Progenitor cell of endocrine pancreas (in vitro differentiated cells): ENCODE results near the gene SLIT3. TPM values are rescaled to one million over a fixed set of nuclear protein-coding genes. Genes with fewer than 3 reads are reported as not detected.

Experiments
- DNase-seq: peaks from one replicate; pipeline ENCODE4 v3.0.0; 2021; ENCODE audit warnings: low spot score; ENCODE audit not compliant: unreplicated experiment
- H3K27ac Mint-ChIP-seq: 2 replicates; pipeline ENCODE4 v1.8.0; 2021; ENCODE audit warnings: mild to moderate bottlenecking, moderate library complexity, mixed read lengths
- H3K27me3 Mint-ChIP-seq: 2 replicates; pipeline ENCODE4 v1.8.0; 2021; ENCODE audit warnings: mixed read lengths
- H3K36me3 Mint-ChIP-seq: 2 replicates; pipeline ENCODE4 v1.8.0; 2022; ENCODE audit warnings: mixed read lengths; ENCODE audit not compliant: insufficient read depth
- H3K4me1 Mint-ChIP-seq: 2 replicates; pipeline ENCODE4 v1.8.0; 2021; ENCODE audit warnings: low read depth, mixed read lengths
- H3K4me3 Mint-ChIP-seq: 2 replicates; pipeline ENCODE4 v1.8.0; 2021; ENCODE audit warnings: low read depth, mild to moderate bottlenecking, moderate library complexity, mixed read lengths
- H3K9me3 Mint-ChIP-seq: 2 replicates; pipeline ENCODE4 v1.8.0; 2021; ENCODE audit warnings: low read depth, mixed read lengths
- CTCF ChIP-seq: fragments of 200-600 bp; sonication (generic); IDR thresholded peaks from one replicate; pipeline ENCODE4 v1.5.0; 2021; ENCODE audit warnings: antibody characterized with exemption, mild to moderate bottlenecking; ENCODE audit not compliant: unreplicated experiment
- total RNA-seq: library from RNA; stranded (reverse); gene quantifications from 2 replicates; pipeline ENCODE4 v1.2.1, GENCODE V29; 2021

The SLIT3 gene
- total RNA-seq, 1 donor from 2014 or later, result 18.8 TPM

- Mint-ChIP-seq H3K4me3 (no peak overlapping the region), H3K27ac (no peak overlapping the region)
Measured at GRCh38 chr5:169029037-169029436, 271.9 kb downstream of the SLIT3 start.

DNA sequence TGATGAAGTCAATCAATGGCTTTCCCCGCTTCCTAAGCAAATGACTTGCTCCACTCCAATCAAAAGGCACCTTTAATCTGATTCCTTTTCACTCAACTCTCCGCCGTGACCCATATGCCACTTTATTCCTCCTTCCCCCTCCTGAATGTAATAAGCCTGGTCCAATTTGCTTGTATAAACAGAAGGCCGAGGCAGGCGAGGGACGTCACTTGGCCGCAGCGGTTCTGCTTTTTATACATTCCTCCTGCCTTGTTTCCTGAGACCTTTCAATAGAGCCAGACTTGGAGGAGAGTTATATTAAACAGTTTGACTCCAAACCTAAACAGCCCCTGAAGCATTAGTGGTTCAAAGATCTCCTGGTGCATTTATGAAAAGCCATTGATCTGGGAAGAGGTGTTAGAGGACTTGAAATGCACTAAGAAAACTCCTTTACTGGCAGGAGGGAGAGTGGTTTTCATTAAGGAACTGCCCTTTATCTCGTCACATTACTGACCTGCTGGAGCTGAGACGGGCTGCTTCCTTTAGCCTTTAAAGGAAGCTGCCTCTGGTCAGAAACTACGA lies 273.4 kb downstream of the SLIT3 start:
- H3K36me3 Mint-ChIP-seq, result no peaks in the 10 kb centered on the region
- peaks cover 38% of the 10 kb centered on the region for H3K4me1 Mint-ChIP-seq
- no peak for DNase-seq
- no peaks in the 10 kb centered on the region for H3K9me3 Mint-ChIP-seq
- peak overlapping the region; percentile 23 for H3K27ac Mint-ChIP-seq
- H3K27me3 Mint-ChIP-seq, result peaks cover 18% of the 10 kb centered on the region
- peak overlapping the region; percentile 46 for H3K4me3 Mint-ChIP-seq
- no peak for TF ChIP-seq CTCF

More at GRCh38 chr5:169029037-169029436, 271.9 kb downstream of the SLIT3 start:
- Mint-ChIP-seq H3K36me3 (peaks cover 1% of the 10 kb centered on the region), H3K27me3 (peaks cover 15% of the 10 kb centered on the region), H3K4me1 (peaks cover 38% of the 10 kb centered on the region), H3K9me3 (peaks cover 4% of the 10 kb centered on the region)
- no peak for DNase-seq
- TF ChIP-seq CTCF, result no peak

GRCh38 chr5:169025491-169025890 lies 275.4 kb downstream of the SLIT3 start:
- TF ChIP-seq CTCF, result no peak
- Mint-ChIP-seq H3K27ac (no peak overlapping the region), H3K27me3 (peaks cover 19% of the 10 kb centered on the region), H3K4me1 (peaks cover 36% of the 10 kb centered on the region), H3K9me3 (no peaks in the 10 kb centered on the region), H3K4me3 (no peak overlapping the region), H3K36me3 (no peaks in the 10 kb centered on the region)
- DNase-seq, result no peak

- Mint-ChIP-seq H3K9me3 (no peaks in the 10 kb centered on the region), H3K4me3 (no peak overlapping the region), H3K4me1 (peaks cover 28% of the 10 kb centered on the region), H3K36me3 (no peaks in the 10 kb centered on the region), H3K27me3 (peaks cover 19% of the 10 kb centered on the region), H3K27ac (no peak overlapping the region)
- DNase-seq, result no peak
- no peak for TF ChIP-seq CTCF
Measured at GRCh38 chr5:169024421-169024820, 276.5 kb downstream of the SLIT3 start.

- Mint-ChIP-seq H3K9me3 (no peaks in the 10 kb centered on the region), H3K4me3 (no peak overlapping the region), H3K27ac (no peak overlapping the region), H3K27me3 (peaks cover 22% of the 10 kb centered on the region), H3K36me3 (no peaks in the 10 kb centered on the region), H3K4me1 (peaks cover 24% of the 10 kb centered on the region)
- no peak for TF ChIP-seq CTCF
- no peak for DNase-seq
Measured at GRCh38 chr5:169022718-169023117, 278.2 kb downstream of the SLIT3 start.
